CD4-positive, CD25-positive, alpha-beta regulatory T cell (primary cell): ENCODE measurements around the gene NCK2. TPM values are rescaled to one million over a fixed set of nuclear protein-coding genes. Genes with fewer than 3 reads are reported as not detected.
A peak's percentile ranks its signal among the peaks of the same experiment; 100 is the strongest.

Source experiments
- ATAC-seq, 2 donors: fragments of 150-1000 bp; cut with Tn5 transposase; one replicate each; pipeline ENCODE4 v1.10.0; 2021; ENCODE audit warnings: low read depth in 2 of 2, moderate number of reproducible peaks in 2 of 2, moderate library complexity in 1 of 2
- DNase-seq, 3 donors: peaks; one replicate each; pipeline versions ENCODE4 v3.0.0 to v3.0.0-alpha.2; 2012 to 2022; ENCODE audit warnings: mixed read lengths in 1 of 3
- H3K27ac ChIP-seq: one replicate; pipeline ENCODE4 v1.7.0; 2013; ENCODE audit warnings: mild to moderate bottlenecking, low read length; ENCODE audit not compliant: insufficient read depth, poor library complexity, severe bottlenecking
- H3K27me3 ChIP-seq: one replicate; pipeline ENCODE4 v1.7.0; 2013; ENCODE audit warnings: low read length; ENCODE audit not compliant: control insufficient read depth, insufficient read depth
- H3K36me3 ChIP-seq: one replicate; pipeline ENCODE4 v1.7.0; 2013; ENCODE audit warnings: mild to moderate bottlenecking, low read length, moderate library complexity; ENCODE audit not compliant: control insufficient read depth, insufficient read depth
- H3K4me1 ChIP-seq: 2 replicates; pipeline ENCODE4 v1.7.0; 2013; ENCODE audit warnings: mild to moderate bottlenecking, low read length; ENCODE audit not compliant: insufficient read depth, control insufficient read depth, poor library complexity, severe bottlenecking
- H3K4me3 ChIP-seq: one replicate; pipeline ENCODE4 v1.7.0; 2013; ENCODE audit warnings: low read depth, mild to moderate bottlenecking, low read length, moderate library complexity
- H3K9me3 ChIP-seq, 2 experiments: 1 replicate in 1 of 2; 2 replicates in 1 of 2; pipeline ENCODE4 v1.7.0; 2013; ENCODE audit warnings: low read length in 2 of 2, mild to moderate bottlenecking in 1 of 2, moderate library complexity in 1 of 2; ENCODE audit not compliant: control insufficient read depth in 2 of 2
- H3K27ac Mint-ChIP-seq, 3 donors: one replicate each; pipeline ENCODE4 v1.8.0; 2020 to 2022; ENCODE audit warnings: mild to moderate bottlenecking in 3 of 3, mixed read lengths in 3 of 3, moderate library complexity in 2 of 3
- H3K27me3 Mint-ChIP-seq: one replicate; pipeline ENCODE4 v1.8.0; 2022; ENCODE audit warnings: mild to moderate bottlenecking, mixed read lengths
- H3K36me3 Mint-ChIP-seq: one replicate; pipeline ENCODE4 v1.8.0; 2020; ENCODE audit warnings: mixed read lengths
- H3K4me1 Mint-ChIP-seq, 4 donors: one replicate each; pipeline ENCODE4 v1.8.0; 2020 to 2022; ENCODE audit warnings: mixed read lengths in 4 of 4, mild to moderate bottlenecking in 1 of 4
- H3K4me3 Mint-ChIP-seq, 4 donors: one replicate each; pipeline ENCODE4 v1.8.0; 2020 to 2022; ENCODE audit warnings: mild to moderate bottlenecking in 4 of 4, mixed read lengths in 4 of 4, moderate library complexity in 3 of 4
- H3K9me3 Mint-ChIP-seq, 7 donors: one replicate each; pipeline ENCODE4 v1.8.0; 2020 to 2022; ENCODE audit warnings: mixed read lengths in 7 of 7, mild to moderate bottlenecking in 3 of 7, moderate library complexity in 2 of 7
- polyA plus RNA-seq, 4 donors: library from polyadenylated mRNA; unstranded; fragments of 300-500 nt; fragmentation: Illumina TruSeq; gene quantifications; one replicate each; pipeline ENCODE4 v1.2.3, GENCODE V29; 2021
- total RNA-seq: library from RNA; stranded (reverse); gene quantifications from one replicate; pipeline ENCODE4 v1.2.3, GENCODE V29; 2022

NCK2 gene
- total and polyA plus RNA-seq, 5 donors from 2014 or later = 44.8 to 167 (median 60.5) TPM

DNA sequence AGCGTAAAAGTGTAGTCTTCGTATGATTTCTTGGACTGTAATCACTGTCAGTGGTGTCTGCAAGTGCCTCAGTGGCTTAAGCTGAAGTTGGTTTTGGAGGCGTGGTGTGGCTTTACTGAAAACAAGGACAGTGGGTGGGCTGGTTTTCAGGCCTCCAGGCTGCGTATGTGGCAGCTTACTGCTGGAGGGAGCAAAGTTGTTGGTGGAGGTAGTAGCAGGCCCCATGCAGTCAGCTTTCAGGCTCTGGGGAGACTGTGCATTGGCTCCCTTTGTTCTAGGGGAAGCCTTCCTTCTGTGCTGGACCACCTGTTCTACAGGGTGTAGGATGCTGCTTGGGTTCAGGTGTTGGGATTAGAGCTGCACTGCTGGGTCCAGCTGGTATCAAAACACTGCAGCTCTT, 91.6 kb downstream of the NCK2 start:
- H3K27ac ChIP-seq = peak overlapping the region; percentile 74
- H3K4me3 ChIP-seq = peak overlapping the region; percentile 73
- H3K4me1 Mint-ChIP-seq = peaks cover 56 to 93% (median 69%) of the 10 kb centered on the region in 4 donors
- peaks cover 5% of the 10 kb centered on the region for H3K36me3 ChIP-seq
- peaks cover 36% of the 10 kb centered on the region for H3K36me3 Mint-ChIP-seq
- peaks cover 50% of the 10 kb centered on the region for H3K4me1 ChIP-seq
- DNase-seq (no peak), ATAC-seq (no peak)
- H3K9me3 ChIP-seq = peaks cover 15 to 35% of the 10 kb centered on the region in 2 experiments
- no peaks in the 10 kb centered on the region for H3K27me3 Mint-ChIP-seq
- no peaks in the 10 kb centered on the region for H3K27me3 ChIP-seq
- peak overlapping the region; percentile 86 to 96 (median 86) for H3K27ac Mint-ChIP-seq
- H3K4me3 Mint-ChIP-seq = peak overlapping the region; percentile 17 to 84 (median 30)
- H3K9me3 Mint-ChIP-seq = peaks cover 0 to 43% (median 14%) of the 10 kb centered on the region in 7 donors

DNA sequence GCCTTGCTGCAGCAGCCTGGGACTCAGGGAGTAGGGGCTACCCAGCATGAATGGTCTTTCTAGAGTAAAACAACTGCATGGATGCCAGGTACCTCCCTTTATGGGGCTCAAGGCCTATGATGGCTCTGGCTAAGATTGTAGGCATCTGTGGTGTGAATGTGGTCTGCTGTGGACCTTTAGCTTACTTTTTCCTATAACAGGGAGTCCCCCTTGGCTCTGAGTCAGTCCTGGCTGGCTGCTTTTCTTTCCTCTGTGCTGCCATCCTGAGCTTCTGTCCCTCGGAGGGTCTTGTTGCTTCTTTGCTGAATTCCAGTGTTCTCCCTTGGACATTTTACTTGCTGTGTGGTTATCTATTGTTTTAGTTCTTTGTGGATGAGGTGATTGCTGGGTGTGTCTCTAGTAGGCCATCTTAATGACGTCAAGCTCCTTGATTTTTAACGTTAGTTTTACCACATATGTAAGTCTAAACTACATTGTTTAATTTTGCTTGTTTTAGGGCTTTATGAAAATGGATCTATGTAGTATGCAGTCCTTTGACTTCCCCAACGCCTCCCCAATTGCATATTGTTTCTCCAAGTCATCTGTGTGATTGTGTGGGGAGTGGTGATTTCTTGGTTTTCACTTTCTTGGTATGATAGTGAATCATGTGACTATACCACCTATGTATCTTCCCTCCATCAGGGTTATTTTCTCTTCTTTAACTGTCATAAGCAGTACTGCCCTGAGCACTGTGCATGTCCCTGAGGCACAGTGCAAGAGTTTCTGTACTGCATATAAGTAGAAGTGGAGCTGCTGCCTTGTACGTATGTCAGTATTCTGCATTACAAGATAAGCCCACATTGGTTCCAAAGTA, 92.4 kb downstream of the NCK2 start:
- ATAC-seq = peak; percentile 73 to 77
- Mint-ChIP-seq H3K27me3 (no peaks in the 10 kb centered on the region), H3K4me3 (peak overlapping the region; percentile 27 to 84 (median 62)), H3K4me1 (peaks cover 51 to 93% (median 69%) of the 10 kb centered on the region in 4 donors), H3K27ac (peak overlapping the region; percentile 86 to 96 (median 86)), H3K9me3 (peaks cover 0 to 38% (median 14%) of the 10 kb centered on the region in 7 donors), H3K36me3 (peaks cover 41% of the 10 kb centered on the region)
- Histone ChIP-seq H3K36me3 (no peaks in the 10 kb centered on the region), H3K27ac (peak overlapping the region; percentile 74), H3K4me1 (peaks cover 57% of the 10 kb centered on the region), H3K9me3 (peaks cover 15 to 34% of the 10 kb centered on the region in 2 experiments), H3K4me3 (peak overlapping the region; percentile 73), H3K27me3 (no peaks in the 10 kb centered on the region)
- DNase-seq = peak in 2 of 3 donors; percentile 38 to 84

DNA sequence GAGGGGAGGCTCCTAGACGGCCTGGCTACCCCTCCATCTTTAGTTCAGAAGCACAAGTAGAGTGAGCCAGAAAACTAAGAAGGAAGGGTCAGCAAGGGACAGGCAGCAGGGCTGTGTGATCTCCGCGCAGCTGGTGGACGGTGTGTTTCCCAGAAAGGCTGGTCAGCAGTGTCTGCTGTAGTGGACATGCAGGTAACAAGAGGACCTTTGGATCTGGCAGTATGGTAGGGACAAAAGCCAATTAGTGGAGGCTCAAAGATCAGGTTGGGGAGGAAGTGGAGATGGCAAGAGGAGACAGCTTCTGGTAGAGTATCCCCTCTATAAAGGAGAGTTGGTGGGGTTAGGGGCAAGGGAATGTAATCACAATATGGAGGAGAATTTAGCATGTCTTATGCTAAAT, 95.1 kb downstream of the NCK2 start:
- Histone ChIP-seq H3K36me3 (peaks cover 6% of the 10 kb centered on the region), H3K9me3 (peaks cover 8 to 13% of the 10 kb centered on the region in 2 experiments), H3K4me1 (peaks cover 74% of the 10 kb centered on the region), H3K27ac (peak overlapping the region; percentile 45), H3K27me3 (no peaks in the 10 kb centered on the region), H3K4me3 (peak overlapping the region; percentile 56)
- H3K27ac Mint-ChIP-seq = peak overlapping the region; percentile 89 to 98 (median 94)
- no peak for DNase-seq
- peaks cover 40 to 91% (median 74%) of the 10 kb centered on the region in 4 donors for H3K4me1 Mint-ChIP-seq
- no peak for ATAC-seq
- H3K36me3 Mint-ChIP-seq = peaks cover 41% of the 10 kb centered on the region
- no peaks in the 10 kb centered on the region for H3K27me3 Mint-ChIP-seq
- H3K4me3 Mint-ChIP-seq = peak overlapping the region; percentile 0 to 76 (median 69)
- H3K9me3 Mint-ChIP-seq = peaks cover 0 to 20% (median 8%) of the 10 kb centered on the region in 7 donors

DNA sequence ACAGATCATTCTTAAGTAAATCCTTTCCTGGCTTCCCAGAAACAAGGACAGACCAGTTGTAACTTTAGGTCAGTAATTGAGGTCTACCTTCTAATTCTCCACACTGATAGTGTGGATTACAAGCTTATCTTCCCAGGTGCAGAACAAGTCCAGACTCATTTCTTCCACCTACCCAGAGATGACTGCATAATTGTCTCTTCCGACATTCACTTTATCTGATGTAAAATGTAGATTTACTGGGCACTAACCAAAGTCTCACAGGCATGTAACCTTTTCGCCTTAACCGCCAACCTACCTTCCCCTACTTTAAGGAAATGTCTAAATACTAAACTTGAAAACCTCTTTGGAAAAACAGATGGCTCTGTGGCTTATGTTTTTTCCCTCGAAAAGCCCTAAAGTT, 96.2 kb downstream of the NCK2 start:
- H3K27ac ChIP-seq = peak overlapping the region; percentile 24
- H3K9me3 ChIP-seq = peaks cover 0 to 3% of the 10 kb centered on the region in 2 experiments
- DNase-seq (no peak), ATAC-seq (no peak)
- Mint-ChIP-seq H3K27me3 (no peaks in the 10 kb centered on the region), H3K27ac (peak overlapping the region; percentile 76 to 98 (median 77)), H3K9me3 (peaks cover 0 to 11% (median 4%) of the 10 kb centered on the region in 7 donors), H3K4me3 (peak overlapping the region in 3 of 4 donors; percentile 64 to 76 (median 74)), H3K4me1 (peaks cover 38 to 93% (median 74%) of the 10 kb centered on the region in 4 donors), H3K36me3 (peaks cover 39% of the 10 kb centered on the region)
- peaks cover 84% of the 10 kb centered on the region for H3K4me1 ChIP-seq
- H3K4me3 ChIP-seq = peak overlapping the region; percentile 56
- no peaks in the 10 kb centered on the region for H3K27me3 ChIP-seq
- peaks cover 6% of the 10 kb centered on the region for H3K36me3 ChIP-seq

DNA sequence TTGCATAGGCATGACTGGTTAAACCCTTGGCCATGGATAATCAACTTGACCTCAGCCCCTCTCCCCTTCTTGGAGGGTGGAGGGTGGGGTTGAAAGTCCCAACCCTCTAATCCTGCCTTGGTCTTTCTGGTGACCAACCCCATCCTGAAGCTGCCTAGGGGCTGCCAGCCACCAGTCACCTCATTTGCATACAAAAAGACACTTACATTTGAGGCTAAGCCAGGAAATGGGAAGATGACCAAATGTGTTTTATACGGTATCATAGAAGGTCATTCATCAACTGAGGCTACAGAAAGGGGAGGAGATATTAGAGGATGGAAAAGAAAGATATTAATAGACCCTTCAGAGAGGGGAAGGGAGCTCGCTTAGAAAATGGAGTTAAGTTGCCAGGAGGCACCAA, 96.8 kb downstream of the NCK2 start:
- Mint-ChIP-seq H3K9me3 (peaks cover 0 to 5% (median 2%) of the 10 kb centered on the region in 7 donors), H3K27ac (peak overlapping the region; percentile 32 to 98 (median 77)), H3K4me3 (peak overlapping the region; percentile 44 to 64 (median 46)), H3K4me1 (peaks cover 41 to 93% (median 74%) of the 10 kb centered on the region in 4 donors), H3K36me3 (peaks cover 40% of the 10 kb centered on the region), H3K27me3 (no peaks in the 10 kb centered on the region)
- DNase-seq = no peak
- Histone ChIP-seq H3K9me3 (no peaks in the 10 kb centered on the region), H3K4me3 (peak overlapping the region; percentile 56), H3K27ac (peak overlapping the region; percentile 47), H3K27me3 (no peaks in the 10 kb centered on the region), H3K36me3 (peaks cover 7% of the 10 kb centered on the region), H3K4me1 (peaks cover 83% of the 10 kb centered on the region)
- ATAC-seq = no peak

DNA sequence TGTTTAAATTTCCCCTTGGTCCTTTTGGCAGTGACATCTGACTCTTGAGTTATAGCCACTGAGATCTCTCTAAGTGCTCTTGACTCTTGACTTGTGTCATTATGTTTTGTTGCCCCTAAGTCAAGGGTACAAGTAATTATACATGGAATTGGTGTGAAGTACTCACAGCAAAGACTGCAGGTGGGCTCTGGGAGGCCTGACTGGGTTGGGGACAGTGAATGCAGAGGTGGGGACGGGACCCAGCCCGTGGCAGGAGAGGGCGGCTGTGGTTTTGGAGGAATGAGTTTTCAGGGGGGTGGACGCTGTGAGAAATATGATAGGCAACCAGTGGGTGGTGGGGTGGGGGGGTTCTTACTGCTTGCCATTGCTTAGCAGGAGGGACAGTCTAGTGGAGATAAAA, 97.8 kb downstream of the NCK2 start:
- H3K4me3 ChIP-seq = no peak overlapping the region
- H3K27me3 ChIP-seq = no peaks in the 10 kb centered on the region
- peaks cover 82% of the 10 kb centered on the region for H3K4me1 ChIP-seq
- H3K9me3 ChIP-seq = no peaks in the 10 kb centered on the region
- ATAC-seq (no peak), DNase-seq (no peak)
- H3K36me3 ChIP-seq = peaks cover 16% of the 10 kb centered on the region
- Mint-ChIP-seq H3K27me3 (no peaks in the 10 kb centered on the region), H3K9me3 (no peaks in the 10 kb centered on the region), H3K4me3 (peak overlapping the region in 3 of 4 donors; percentile 7 to 23 (median 11)), H3K36me3 (peaks cover 49% of the 10 kb centered on the region), H3K27ac (peak overlapping the region in 2 of 3 donors; percentile 65 to 94), H3K4me1 (peaks cover 42 to 93% (median 73%) of the 10 kb centered on the region in 4 donors)
- no peak overlapping the region for H3K27ac ChIP-seq

DNA sequence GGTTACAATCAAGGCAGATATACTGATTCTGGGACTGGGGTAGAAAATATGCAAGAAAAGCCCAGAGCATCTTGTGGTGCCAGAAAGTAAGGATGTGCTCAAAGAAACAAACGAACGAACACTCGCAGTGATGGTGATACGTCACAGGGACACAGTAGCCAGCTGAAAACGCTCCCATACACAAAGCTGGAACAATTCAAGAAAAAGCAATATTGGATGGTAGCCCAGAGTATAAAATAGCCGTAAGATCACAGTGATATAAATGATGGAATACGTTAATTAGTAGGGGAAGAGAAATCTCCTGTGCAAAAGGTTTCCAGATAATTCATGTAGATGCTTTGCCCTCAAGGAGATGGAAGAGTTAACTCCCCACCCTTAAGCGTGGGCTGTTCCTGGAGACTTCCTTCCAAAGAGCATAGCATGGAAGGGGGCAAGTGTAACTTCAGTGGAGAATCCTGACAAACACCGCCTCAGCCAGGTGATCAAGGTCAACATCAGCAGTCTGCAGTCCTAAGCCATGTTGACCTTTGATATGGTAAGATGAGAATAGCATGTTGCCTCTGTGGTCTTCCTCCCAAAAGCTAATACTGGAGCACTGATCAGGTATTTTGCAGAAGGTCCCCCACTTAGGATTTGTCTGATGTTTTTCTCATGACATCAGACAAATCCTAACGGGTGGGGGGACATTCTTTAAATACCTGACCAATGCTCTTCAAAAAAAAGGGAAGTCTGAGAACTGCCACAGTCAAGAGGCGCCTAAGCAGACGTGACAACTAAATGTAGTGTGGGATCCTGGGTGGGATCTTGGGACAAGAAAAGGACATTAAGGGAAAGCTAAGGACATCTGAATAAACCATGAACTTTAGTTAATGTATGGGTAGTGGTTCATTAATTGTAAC, 99.0 kb downstream of the NCK2 start:
- peaks cover 51% of the 10 kb centered on the region for H3K36me3 Mint-ChIP-seq
- Histone ChIP-seq H3K27me3 (no peaks in the 10 kb centered on the region), H3K9me3 (no peaks in the 10 kb centered on the region), H3K4me1 (peaks cover 79% of the 10 kb centered on the region), H3K4me3 (no peak overlapping the region), H3K27ac (no peak overlapping the region), H3K36me3 (peaks cover 24% of the 10 kb centered on the region)
- DNase-seq = no peak
- ATAC-seq = no peak
- H3K27ac Mint-ChIP-seq = peak overlapping the region; percentile 47 to 86 (median 79)
- no peaks in the 10 kb centered on the region for H3K9me3 Mint-ChIP-seq
- H3K4me1 Mint-ChIP-seq = peaks cover 41 to 94% (median 76%) of the 10 kb centered on the region in 4 donors
- peak overlapping the region in 3 of 4 donors; percentile 32 to 53 (median 53) for H3K4me3 Mint-ChIP-seq
- H3K27me3 Mint-ChIP-seq = no peaks in the 10 kb centered on the region
